Activated CD8-positive, alpha-beta T cell treated with anti-CD3 and anti-CD28 coated beads for 36 hours (primary cell): Measurements from ENCODE around the gene MEOX1. TPM values are rescaled to one million over a fixed set of nuclear protein-coding genes. Genes with fewer than 3 reads are reported as not detected.
A peak's percentile ranks its signal among the peaks of the same experiment; 100 is the strongest.

ENCODE experiments used
- ATAC-seq: fragments of 200-7000 bp; cut with Tn5 transposase; one replicate; pipeline ENCODE4 v1.10.0; 2021; ENCODE audit warnings: mild to moderate bottlenecking, moderate library complexity
- CTCF ChIA-PET: fragments of 350-600 bp; sonication (Branson Sonifier 250); formaldehyde crosslinking; loops from one replicate; lab custom pipeline; 2021; ENCODE audit warnings: antibody characterized with exemption; lab: Charles Lee
- POLR2A ChIA-PET: fragments of 350-600 bp; sonication (Branson Sonifier 250); formaldehyde crosslinking; loops from one replicate; lab custom pipeline; 2021; ENCODE audit warnings: antibody characterized with exemption; lab: Charles Lee
- DNase-seq: peaks from one replicate; pipeline ENCODE4 v3.0.0-alpha.2; 2020
- H3K27ac Mint-ChIP-seq: one replicate; pipeline ENCODE4 v1.8.0; 2021; ENCODE audit warnings: mild to moderate bottlenecking, mixed read lengths
- H3K27me3 Mint-ChIP-seq: one replicate; pipeline ENCODE4 v1.8.0; 2021; ENCODE audit warnings: mixed read lengths
- H3K36me3 Mint-ChIP-seq: one replicate; pipeline ENCODE4 v1.8.0; 2021; ENCODE audit warnings: low read depth, mixed read lengths
- H3K4me1 Mint-ChIP-seq: one replicate; pipeline ENCODE4 v1.8.0; 2021; ENCODE audit warnings: low read depth, mixed read lengths
- H3K4me3 Mint-ChIP-seq: one replicate; pipeline ENCODE4 v1.8.0; 2021; ENCODE audit warnings: mild to moderate bottlenecking, moderate library complexity, mixed read lengths
- H3K9me3 Mint-ChIP-seq: one replicate; pipeline ENCODE4 v1.8.0; 2021; ENCODE audit warnings: mixed read lengths
- CTCF ChIP-seq: fragments of 200-600 bp; IDR thresholded peaks from one replicate; pipeline ENCODE4 v1.8.0; 2022; ENCODE audit warnings: antibody characterized with exemption, mild to moderate bottlenecking
- intact Hi-C: fragments of 100-400 bp; cut with micrococcal nuclease; formaldehyde crosslinking; loops from one replicate; pipeline ENCODE4 v1.10.0; 2022
- total RNA-seq, 2 experiments: library from RNA; stranded (reverse); gene quantifications; one replicate each; pipeline ENCODE4 v1.2.3, GENCODE V29; 2021

Gene MEOX1
- total RNA-seq, 2 experiments from 2014 or later = 0.45 to 0.47 TPM

DNA sequence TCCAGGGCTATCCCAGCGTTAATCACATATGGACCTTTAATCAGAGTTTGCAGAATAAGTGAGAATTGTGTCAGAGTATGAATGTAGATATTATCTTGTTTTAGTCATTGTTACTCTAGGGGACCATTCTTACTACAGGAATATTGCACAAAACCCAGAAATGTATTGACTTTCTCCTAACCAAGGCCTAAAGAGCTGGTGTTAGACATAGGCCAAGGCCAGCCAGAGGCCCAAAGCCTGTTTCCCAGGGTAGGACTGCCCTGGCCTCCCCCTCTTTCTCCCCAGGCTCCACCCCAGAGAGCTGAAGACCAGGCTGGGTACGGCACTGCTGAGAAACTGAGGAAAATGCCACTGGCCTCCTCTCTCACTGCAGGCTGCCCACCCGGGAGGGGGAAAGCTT lies 41.9 kb upstream of the MEOX1 start:
- intact Hi-C loops = no loop called here
- Mint-ChIP-seq H3K4me1 (peaks cover 18% of the 10 kb centered on the region), H3K27me3 (peaks cover 11% of the 10 kb centered on the region), H3K27ac (no peak overlapping the region), H3K36me3 (no peaks in the 10 kb centered on the region), H3K9me3 (peaks cover 2% of the 10 kb centered on the region), H3K4me3 (no peak overlapping the region)
- DNase-seq = no peak
- CTCF ChIA-PET = interaction anchor here (2.0 to 21.1 kb wide), 2 partner anchors 9 to 58 kb away, joined by 12 to 661 read pairs; partner anchors contain the start of gene SOST
- ATAC-seq = no peak
- no peak for TF ChIP-seq CTCF
- POLR2A ChIA-PET = no interaction called here

DNA sequence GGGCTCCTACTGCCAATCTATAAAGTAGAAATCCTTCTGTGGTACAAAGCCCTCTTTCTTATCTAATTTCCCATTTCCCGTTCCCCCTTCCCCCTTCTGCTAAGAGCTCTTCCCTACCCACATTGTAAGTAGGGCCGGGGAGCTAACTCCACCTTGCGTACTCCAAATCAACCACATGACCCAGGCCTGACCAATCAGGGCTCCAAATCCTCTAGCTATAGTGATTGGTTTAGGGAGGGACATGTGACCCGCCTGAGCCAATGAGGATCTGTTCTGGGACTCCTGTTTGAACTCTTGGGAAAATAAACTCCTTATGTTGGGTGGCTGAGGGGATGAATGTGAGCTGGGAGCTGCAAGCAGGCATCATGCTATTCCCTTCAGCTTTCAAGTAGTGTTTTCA lies 40.9 kb upstream of the MEOX1 start:
- Mint-ChIP-seq H3K27ac (no peak overlapping the region), H3K9me3 (peaks cover 2% of the 10 kb centered on the region), H3K4me3 (no peak overlapping the region), H3K27me3 (peaks cover 11% of the 10 kb centered on the region), H3K36me3 (no peaks in the 10 kb centered on the region), H3K4me1 (peaks cover 18% of the 10 kb centered on the region)
- ATAC-seq (peak; percentile 50), DNase-seq (peak; percentile 47)
- intact Hi-C loops = no loop called here
- no peak for TF ChIP-seq CTCF
- CTCF ChIA-PET = interaction anchor here (1.8 to 21.1 kb wide), 3 partner anchors 8 to 126 kb away, joined by 4 to 661 read pairs (median 12); partner anchors contain the start of gene SOST
- POLR2A ChIA-PET = interaction anchor here (0.8 kb wide), 1 partner anchor 13 kb away, joined by 4 read pairs; no protein-coding TSS in a partner anchor

GRCh38 chr17:43701318-43701743 lies 39.6 kb upstream of the MEOX1 start:
- DNase-seq = peak; percentile 88
- intact Hi-C loops = no loop called here
- H3K4me3 Mint-ChIP-seq = no peak overlapping the region
- TF ChIP-seq CTCF = no peak
- POLR2A ChIA-PET = interaction anchor here (0.6 to 1.4 kb wide), 4 partner anchors 12 to 55 kb away, joined by 3 read pairs; no protein-coding TSS in a partner anchor
- peaks cover 11% of the 10 kb centered on the region for H3K27me3 Mint-ChIP-seq
- H3K4me1 Mint-ChIP-seq = peaks cover 18% of the 10 kb centered on the region
- CTCF ChIA-PET = interaction anchor here (0.8 to 21.1 kb wide), 7 partner anchors 8 to 145 kb away, joined by 3 to 661 read pairs (median 4); partner anchors contain the start of gene SOST
- H3K9me3 Mint-ChIP-seq = peaks cover 2% of the 10 kb centered on the region
- ATAC-seq = peak; percentile 85
- H3K36me3 Mint-ChIP-seq = no peaks in the 10 kb centered on the region
- no peak overlapping the region for H3K27ac Mint-ChIP-seq

GRCh38 chr17:43699438-43699756 lies 37.7 kb upstream of the MEOX1 start:
- no peaks in the 10 kb centered on the region for H3K36me3 Mint-ChIP-seq
- peaks cover 18% of the 10 kb centered on the region for H3K4me1 Mint-ChIP-seq
- intact Hi-C loops = no loop called here
- no peak for ATAC-seq
- H3K27me3 Mint-ChIP-seq = peaks cover 13% of the 10 kb centered on the region
- ChIA-PET CTCF (interaction anchor here (0.7 to 21.1 kb wide), 4 partner anchors 11 to 62 kb away, joined by 3 to 661 read pairs (median 3); partner anchors contain the start of gene SOST), POLR2A (no interaction called here)
- H3K4me3 Mint-ChIP-seq = no peak overlapping the region
- no peak for DNase-seq
- no peak overlapping the region for H3K27ac Mint-ChIP-seq
- no peak for TF ChIP-seq CTCF
- H3K9me3 Mint-ChIP-seq = peaks cover 2% of the 10 kb centered on the region

DNA sequence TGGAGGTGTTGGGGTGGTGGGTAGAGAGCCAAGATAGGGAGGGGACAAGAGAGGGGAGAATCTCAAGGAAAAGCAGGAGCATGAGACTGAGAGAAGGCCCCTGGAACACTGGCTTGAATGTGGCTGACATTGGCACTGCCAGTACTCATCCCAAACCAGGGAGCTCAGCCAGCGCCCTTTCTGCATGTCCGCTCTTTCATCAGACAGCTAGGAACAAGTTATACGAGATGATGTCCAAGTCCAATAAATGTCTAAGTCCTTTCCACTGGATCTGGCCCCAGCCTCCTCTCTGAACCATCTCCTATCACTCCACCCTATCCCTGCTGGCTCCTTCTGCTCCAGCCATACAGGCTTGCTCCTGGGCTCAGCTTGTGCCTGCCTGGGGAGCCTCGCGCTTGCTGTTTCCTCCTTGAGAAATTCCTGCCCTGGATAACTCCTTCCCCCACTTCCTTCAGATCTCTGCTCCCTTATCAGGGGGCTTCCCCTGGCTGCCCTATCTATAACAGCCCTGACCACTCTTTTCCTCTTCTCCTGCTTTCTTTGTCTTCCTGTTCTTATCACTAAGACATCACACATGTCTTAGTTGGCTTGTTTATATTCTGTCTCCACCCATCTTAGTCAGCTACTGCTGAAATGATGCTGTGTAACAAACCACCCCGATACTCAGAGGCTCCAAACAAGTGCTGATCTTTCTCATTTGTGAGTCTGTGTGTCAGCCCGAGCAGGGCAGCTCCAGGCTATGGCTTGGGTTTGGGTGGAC lies 37.1 kb upstream of the MEOX1 start:
- Mint-ChIP-seq H3K4me1 (peaks cover 18% of the 10 kb centered on the region), H3K9me3 (peaks cover 2% of the 10 kb centered on the region), H3K36me3 (no peaks in the 10 kb centered on the region), H3K27ac (no peak overlapping the region), H3K4me3 (no peak overlapping the region), H3K27me3 (peaks cover 15% of the 10 kb centered on the region)
- TF ChIP-seq CTCF = no peak
- ATAC-seq (no peak), DNase-seq (no peak)
- ChIA-PET POLR2A (no interaction called here), CTCF (interaction anchor here (0.9 to 21.1 kb wide), 4 partner anchors 15 to 122 kb away, joined by 3 to 661 read pairs (median 4); partner anchors contain the start of gene SOST)
- intact Hi-C loops = no loop called here
